K562 (cell line): ENCODE results near the gene FBXL2.

ENCODE experiments used
- BRCA1 ChIP-seq, 2 experiments: fragments of 450-650 bp in 1 of 2; sonication (generic) in 1 of 2; formaldehyde crosslinking in 1 of 2; IDR thresholded peaks; 2 replicates each; pipeline versions ENCODE4 v1.5.0 to v1.6.1; 2017 to 2020; ENCODE audit warnings: mild to moderate bottlenecking in 1 of 2, missing genetic modification reagents in 1 of 2
- ELF1 ChIP-seq: fragments of 200-800 bp; sonication (Bioruptor generic); IDR thresholded peaks from 2 replicates; pipeline ENCODE4 v1.6.1; 2016; ENCODE audit warnings: missing genetic modification characterization, missing compliant biosample characterization
- L3MBTL2 ChIP-seq: fragments of 450-650 bp; IDR thresholded peaks from 2 replicates; pipeline ENCODE4 v1.6.1; 2016; ENCODE audit warnings: mild to moderate bottlenecking, moderate library complexity
- RAD21 ChIP-seq, 2 experiments: fragments of 250-450 bp in 1 of 2; fragments of 450-650 bp in 1 of 2; sonication (Bioruptor Pico) in 1 of 2; formaldehyde crosslinking in 1 of 2; IDR thresholded peaks in 1 of 2; conservative IDR thresholded peaks in 1 of 2; 2 replicates each; pipeline versions ENCODE4 v1.4.0 to v1.8.0; 2020 to 2022; ENCODE audit warnings: mild to moderate bottlenecking in 2 of 2, moderate library complexity in 1 of 2
- SNRNP70 ChIP-seq: fragments of 200-400 bp; formaldehyde crosslinking; optimal IDR thresholded peaks from 2 replicates; pipeline ENCODE3; 2017; ENCODE audit warnings: low read depth, low read length
- STAT5B ChIP-seq: fragments of 250-450 bp; sonication (Bioruptor Pico); IDR thresholded peaks from 2 replicates; pipeline ENCODE4 v1.8.0; 2021; ENCODE audit warnings: mild to moderate bottlenecking, inconsistent platforms
- TF ChIP-seq, protein P1 (sequence below), 3 experiments: IDR thresholded peaks in 2 of 3; conservative IDR thresholded peaks in 1 of 3; 2 replicates each; pipeline ENCODE4 v1.5.1; 2011 to 2012; ENCODE audit warnings: low read length in 3 of 3, mild to moderate bottlenecking in 3 of 3, control low read depth in 2 of 3, improper control_type of control experiment in 1 of 3, inconsistent platforms in 1 of 3, low read depth in 1 of 3, mixed read lengths in 1 of 3, moderate library complexity in 1 of 3; ENCODE audit not compliant: insufficient read depth in 2 of 3
- TF ChIP-seq, protein P2 (sequence below): fragments of 250-450 bp; sonication (Bioruptor Pico); IDR thresholded peaks from 2 replicates; pipeline ENCODE4 v1.5.0; 2021
- TF ChIP-seq, protein P3 (sequence below): sonication (generic); formaldehyde crosslinking; IDR thresholded peaks from 2 replicates; pipeline ENCODE4 v1.4.0; 2020; ENCODE audit warnings: mild to moderate bottlenecking, missing genetic modification reagents

DNA sequence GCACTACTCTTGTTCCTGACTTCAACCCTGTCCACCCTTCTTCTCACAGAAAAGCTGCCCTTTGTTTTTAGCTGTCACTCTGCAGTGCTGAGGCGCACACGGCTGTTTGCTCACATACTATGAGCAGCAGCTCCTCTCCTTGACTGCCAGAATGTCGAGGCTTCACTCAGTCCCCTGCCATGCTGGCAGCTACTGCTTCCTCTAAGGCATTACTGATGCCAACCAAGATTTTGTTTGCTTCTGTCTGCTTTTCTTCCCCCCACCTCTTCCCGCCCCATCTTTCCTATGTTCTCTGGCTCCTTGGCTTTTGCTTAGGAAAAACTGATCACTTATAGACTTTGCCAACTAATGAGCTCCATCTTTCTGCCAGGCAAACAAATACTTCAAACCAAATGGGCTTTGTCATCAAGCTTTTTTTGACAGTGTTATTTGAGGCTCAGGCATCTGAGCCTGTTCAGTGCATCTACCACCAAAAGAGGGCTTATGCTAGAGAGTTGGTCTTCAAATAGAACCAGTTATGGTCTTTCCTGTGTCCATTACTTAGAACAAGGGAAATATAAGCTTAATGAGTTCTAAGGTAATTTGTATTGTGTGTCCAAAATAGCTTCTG lies 81.0 kb downstream of the FBXL2 start:
- no peak for TF ChIP-seq ELF1
- TF ChIP-seq, protein P1, sequence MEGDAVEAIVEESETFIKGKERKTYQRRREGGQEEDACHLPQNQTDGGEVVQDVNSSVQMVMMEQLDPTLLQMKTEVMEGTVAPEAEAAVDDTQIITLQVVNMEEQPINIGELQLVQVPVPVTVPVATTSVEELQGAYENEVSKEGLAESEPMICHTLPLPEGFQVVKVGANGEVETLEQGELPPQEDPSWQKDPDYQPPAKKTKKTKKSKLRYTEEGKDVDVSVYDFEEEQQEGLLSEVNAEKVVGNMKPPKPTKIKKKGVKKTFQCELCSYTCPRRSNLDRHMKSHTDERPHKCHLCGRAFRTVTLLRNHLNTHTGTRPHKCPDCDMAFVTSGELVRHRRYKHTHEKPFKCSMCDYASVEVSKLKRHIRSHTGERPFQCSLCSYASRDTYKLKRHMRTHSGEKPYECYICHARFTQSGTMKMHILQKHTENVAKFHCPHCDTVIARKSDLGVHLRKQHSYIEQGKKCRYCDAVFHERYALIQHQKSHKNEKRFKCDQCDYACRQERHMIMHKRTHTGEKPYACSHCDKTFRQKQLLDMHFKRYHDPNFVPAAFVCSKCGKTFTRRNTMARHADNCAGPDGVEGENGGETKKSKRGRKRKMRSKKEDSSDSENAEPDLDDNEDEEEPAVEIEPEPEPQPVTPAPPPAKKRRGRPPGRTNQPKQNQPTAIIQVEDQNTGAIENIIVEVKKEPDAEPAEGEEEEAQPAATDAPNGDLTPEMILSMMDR (IDR thresholded peaks at IDR 0.05 in 2 of 3, conservative IDR thresholded peaks at IDR 0.05 in 1 of 3; ENCODE audit: insufficient read depth in 2 of 3, low read depth in 1 of 3, low read length in 3 of 3) = no peak
- TF ChIP-seq, protein P2, sequence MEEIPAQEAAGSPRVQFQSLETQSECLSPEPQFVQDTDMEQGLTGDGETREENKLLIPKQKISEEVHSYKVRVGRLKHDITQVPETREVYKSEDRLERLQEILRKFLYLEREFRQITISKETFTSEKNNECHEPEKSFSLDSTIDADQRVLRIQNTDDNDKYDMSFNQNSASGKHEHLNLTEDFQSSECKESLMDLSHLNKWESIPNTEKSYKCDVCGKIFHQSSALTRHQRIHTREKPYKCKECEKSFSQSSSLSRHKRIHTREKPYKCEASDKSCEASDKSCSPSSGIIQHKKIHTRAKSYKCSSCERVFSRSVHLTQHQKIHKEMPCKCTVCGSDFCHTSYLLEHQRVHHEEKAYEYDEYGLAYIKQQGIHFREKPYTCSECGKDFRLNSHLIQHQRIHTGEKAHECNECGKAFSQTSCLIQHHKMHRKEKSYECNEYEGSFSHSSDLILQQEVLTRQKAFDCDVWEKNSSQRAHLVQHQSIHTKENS (CRISPR knock-in tag) = no peak
- no peak for TF ChIP-seq RAD21 (CRISPR knock-in tag; conservative IDR thresholded peaks at IDR 0.05 in 1 of 2, IDR thresholded peaks at IDR 0.05 in 1 of 2)
- TF ChIP-seq, protein P3, sequence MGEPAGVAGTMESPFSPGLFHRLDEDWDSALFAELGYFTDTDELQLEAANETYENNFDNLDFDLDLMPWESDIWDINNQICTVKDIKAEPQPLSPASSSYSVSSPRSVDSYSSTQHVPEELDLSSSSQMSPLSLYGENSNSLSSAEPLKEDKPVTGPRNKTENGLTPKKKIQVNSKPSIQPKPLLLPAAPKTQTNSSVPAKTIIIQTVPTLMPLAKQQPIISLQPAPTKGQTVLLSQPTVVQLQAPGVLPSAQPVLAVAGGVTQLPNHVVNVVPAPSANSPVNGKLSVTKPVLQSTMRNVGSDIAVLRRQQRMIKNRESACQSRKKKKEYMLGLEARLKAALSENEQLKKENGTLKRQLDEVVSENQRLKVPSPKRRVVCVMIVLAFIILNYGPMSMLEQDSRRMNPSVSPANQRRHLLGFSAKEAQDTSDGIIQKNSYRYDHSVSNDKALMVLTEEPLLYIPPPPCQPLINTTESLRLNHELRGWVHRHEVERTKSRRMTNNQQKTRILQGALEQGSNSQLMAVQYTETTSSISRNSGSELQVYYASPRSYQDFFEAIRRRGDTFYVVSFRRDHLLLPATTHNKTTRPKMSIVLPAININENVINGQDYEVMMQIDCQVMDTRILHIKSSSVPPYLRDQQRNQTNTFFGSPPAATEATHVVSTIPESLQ (CRISPR knock-in tag) = no peak
- TF ChIP-seq STAT5B (CRISPR knock-in tag) = no peak
- no peak for TF ChIP-seq L3MBTL2
- TF ChIP-seq BRCA1 (IDR thresholded peaks at IDR 0.05) = no peak
- no peak for TF ChIP-seq BRCA1 (CRISPR knock-in tag; IDR thresholded peaks at IDR 0.05)
- no peak for TF ChIP-seq SNRNP70
